Muscle layer of colon (tissue), 2 donors: Measurements from ENCODE around the gene MBP.

Experiments used
- H3K27ac ChIP-seq: one replicate; pipeline ENCODE4 v1.7.0; 2013; ENCODE audit warnings: low read depth, mild to moderate bottlenecking, low read length, moderate library complexity
- H3K27me3 ChIP-seq, 2 donors: one replicate each; pipeline ENCODE4 v1.7.0; 2013; ENCODE audit warnings: low read length in 2 of 2, mild to moderate bottlenecking in 2 of 2; ENCODE audit not compliant: insufficient read depth in 2 of 2, control insufficient read depth in 1 of 2
- H3K36me3 ChIP-seq: one replicate; pipeline ENCODE4 v1.7.0; 2013; ENCODE audit warnings: mild to moderate bottlenecking, low read length; ENCODE audit not compliant: insufficient read depth
- H3K4me1 ChIP-seq: one replicate; pipeline ENCODE4 v1.7.0; 2013; ENCODE audit warnings: mild to moderate bottlenecking, low read length; ENCODE audit not compliant: insufficient read depth
- H3K4me3 ChIP-seq, 2 donors: one replicate each; pipeline ENCODE4 v1.7.0; 2013; ENCODE audit warnings: low read length in 2 of 2, low read depth in 1 of 2, mild to moderate bottlenecking in 1 of 2, moderate library complexity in 1 of 2
- H3K9ac ChIP-seq: one replicate; pipeline ENCODE4 v1.7.0; 2013; ENCODE audit warnings: low read length
- H3K9me3 ChIP-seq: one replicate; pipeline ENCODE4 v1.7.0; 2013; ENCODE audit warnings: mild to moderate bottlenecking, low read length
- donor health status: abdominal sarcoma.
- donor health status: Adenocarcinoma of cecum.

Gene MBP

DNA sequence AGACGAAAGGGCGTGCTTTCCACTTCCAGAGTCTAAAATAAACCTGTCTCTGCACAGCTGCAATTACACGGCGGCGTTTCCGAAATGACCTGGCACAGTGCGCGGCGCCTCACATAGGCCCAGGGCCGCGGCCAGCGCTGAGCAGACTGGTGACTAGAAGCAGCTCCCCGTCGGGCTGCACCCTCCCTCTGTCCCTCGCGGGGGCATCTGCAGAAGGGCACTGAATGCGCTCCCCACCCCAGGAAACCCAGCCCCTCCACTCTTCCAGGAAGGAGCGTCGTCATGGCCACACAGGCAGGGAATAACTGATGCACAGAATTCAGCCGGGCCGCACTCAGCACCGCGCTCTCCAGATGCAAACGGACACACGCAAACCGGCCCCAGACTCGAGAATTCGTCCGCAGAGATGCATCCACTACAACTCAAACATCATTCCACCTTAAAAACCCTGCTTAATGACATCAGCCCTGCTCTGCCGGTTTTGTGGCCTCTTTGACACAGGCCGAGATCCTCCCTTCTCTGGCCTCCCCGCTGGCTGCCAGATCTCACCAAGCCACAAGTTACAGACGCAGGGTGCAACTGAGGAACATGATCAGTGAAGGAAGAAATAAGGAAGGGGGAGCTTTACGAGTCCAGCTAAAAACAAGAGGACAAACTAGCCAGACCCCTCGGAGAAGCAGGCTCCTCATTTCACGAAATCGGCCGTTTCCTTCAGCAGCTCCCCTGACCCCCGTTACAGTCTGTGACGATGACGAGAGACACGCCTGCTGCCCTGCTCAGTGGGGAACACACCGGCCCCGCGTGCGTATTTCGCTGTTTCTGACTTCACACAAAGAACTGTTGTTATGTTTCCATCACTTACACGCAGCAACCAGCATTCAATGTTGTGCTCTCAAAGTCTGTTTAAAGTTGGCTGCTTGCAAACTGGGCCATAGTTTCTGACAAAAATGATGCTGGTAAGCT, 40.2 kb downstream of the MBP start:
- Histone ChIP-seq H3K9ac (no peak overlapping the region), H3K27me3 (no peaks in the 10 kb centered on the region), H3K4me1 (peaks cover 31% of the 10 kb centered on the region), H3K9me3 (no peaks in the 10 kb centered on the region), H3K4me3 (no peak overlapping the region), H3K27ac (no peak overlapping the region), H3K36me3 (no peaks in the 10 kb centered on the region)

DNA sequence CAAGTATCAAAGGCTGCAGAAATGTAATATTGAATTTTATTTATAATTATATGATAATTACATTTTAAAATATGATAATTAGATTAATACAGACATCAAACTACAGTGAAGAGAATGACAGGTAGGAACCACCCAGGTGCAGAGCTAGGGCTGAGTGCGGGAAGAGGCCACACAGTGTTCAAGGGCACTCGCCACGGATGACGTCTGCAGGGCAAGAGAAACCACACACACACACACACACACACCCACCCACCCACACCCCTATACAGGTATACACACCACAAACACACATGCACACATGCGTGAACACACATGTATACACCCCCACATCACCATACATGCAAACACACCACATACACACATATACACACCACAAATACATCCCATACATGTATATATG, 41.2 kb downstream of the MBP start:
- no peak overlapping the region for H3K4me3 ChIP-seq
- no peak overlapping the region for H3K27ac ChIP-seq
- no peak overlapping the region for H3K9ac ChIP-seq
- no peaks in the 10 kb centered on the region for H3K36me3 ChIP-seq
- no peaks in the 10 kb centered on the region for H3K27me3 ChIP-seq
- peaks cover 29% of the 10 kb centered on the region for H3K4me1 ChIP-seq
- H3K9me3 ChIP-seq = no peaks in the 10 kb centered on the region

- Histone ChIP-seq H3K4me3 (no peak overlapping the region), H3K27ac (no peak overlapping the region), H3K4me1 (peaks cover 29% of the 10 kb centered on the region), H3K36me3 (no peaks in the 10 kb centered on the region), H3K9me3 (no peaks in the 10 kb centered on the region), H3K27me3 (no peaks in the 10 kb centered on the region), H3K9ac (no peak overlapping the region)
Measured at GRCh38 chr18:77090546-77091174, 41.9 kb downstream of the MBP start.

DNA sequence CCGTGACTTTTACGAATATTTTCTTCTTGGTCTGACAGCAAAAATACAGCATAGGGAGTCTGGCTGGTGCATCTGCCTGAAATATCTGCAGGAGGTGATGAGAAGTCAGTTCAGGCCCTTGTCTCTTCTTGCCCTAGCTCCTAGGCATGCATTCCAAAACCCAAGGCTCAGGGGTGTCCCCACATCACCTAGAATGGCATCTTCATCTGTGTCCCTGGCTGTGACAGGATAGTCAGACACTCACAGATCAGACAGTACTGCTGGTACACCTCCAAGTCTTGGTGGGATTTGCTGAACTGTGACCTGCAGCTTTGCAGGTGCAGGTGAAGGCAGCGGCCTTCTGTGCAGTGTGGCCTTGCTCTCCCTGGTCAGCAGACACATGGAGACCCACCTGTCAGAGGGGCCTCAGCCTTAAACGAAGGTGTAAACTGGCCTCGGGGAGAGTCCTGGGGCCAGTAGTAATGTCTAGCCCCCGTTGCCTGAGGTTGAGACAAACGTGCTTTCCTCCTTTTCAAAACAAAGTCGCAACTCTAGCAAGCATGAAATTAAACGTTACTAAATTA, 42.8 kb downstream of the MBP start:
- H3K27me3 ChIP-seq = no peaks in the 10 kb centered on the region
- no peaks in the 10 kb centered on the region for H3K36me3 ChIP-seq
- no peak overlapping the region for H3K9ac ChIP-seq
- no peak overlapping the region for H3K4me3 ChIP-seq
- H3K9me3 ChIP-seq = no peaks in the 10 kb centered on the region
- peaks cover 28% of the 10 kb centered on the region for H3K4me1 ChIP-seq
- no peak overlapping the region for H3K27ac ChIP-seq

DNA sequence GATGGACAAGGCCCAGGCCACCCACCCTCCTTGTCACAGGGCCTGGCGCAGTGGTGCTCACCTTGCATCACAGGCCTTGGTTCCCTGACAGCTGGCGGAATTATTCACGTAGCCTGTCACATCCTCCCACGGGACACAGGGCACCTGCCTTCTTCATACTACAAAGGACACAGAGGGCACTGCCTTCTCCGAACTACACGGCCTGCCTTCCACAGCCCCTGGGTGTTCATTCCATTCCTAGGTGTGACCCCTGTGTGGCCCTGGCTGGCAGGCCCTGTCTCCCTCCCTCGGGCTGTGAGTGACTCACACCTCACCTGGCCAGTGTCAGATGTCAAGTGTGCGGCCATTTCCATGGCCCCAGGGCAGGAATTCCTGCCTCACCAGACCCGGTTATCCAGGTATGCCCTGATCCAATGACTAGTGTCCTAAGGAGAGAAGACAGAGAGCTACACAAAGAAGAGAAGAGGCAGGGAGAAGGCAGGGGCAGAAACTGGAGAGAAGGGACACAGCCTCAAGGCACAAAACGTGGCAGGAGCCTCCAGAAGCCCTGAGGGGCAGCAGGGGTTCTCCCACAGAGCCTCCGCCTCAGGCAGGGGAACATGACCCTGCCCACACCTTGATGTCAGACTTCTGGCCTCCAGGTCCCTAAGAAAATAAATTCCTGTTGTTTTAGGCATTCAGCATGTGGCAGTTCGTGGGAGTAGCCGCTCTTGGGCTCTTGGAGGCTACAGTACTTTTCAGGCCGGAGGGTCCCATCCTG, 43.4 kb downstream of the MBP start:
- peaks cover 29% of the 10 kb centered on the region for H3K4me1 ChIP-seq
- no peak overlapping the region for H3K9ac ChIP-seq
- no peak overlapping the region for H3K27ac ChIP-seq
- H3K9me3 ChIP-seq = no peaks in the 10 kb centered on the region
- no peaks in the 10 kb centered on the region for H3K27me3 ChIP-seq
- H3K36me3 ChIP-seq = no peaks in the 10 kb centered on the region
- H3K4me3 ChIP-seq = no peak overlapping the region

DNA sequence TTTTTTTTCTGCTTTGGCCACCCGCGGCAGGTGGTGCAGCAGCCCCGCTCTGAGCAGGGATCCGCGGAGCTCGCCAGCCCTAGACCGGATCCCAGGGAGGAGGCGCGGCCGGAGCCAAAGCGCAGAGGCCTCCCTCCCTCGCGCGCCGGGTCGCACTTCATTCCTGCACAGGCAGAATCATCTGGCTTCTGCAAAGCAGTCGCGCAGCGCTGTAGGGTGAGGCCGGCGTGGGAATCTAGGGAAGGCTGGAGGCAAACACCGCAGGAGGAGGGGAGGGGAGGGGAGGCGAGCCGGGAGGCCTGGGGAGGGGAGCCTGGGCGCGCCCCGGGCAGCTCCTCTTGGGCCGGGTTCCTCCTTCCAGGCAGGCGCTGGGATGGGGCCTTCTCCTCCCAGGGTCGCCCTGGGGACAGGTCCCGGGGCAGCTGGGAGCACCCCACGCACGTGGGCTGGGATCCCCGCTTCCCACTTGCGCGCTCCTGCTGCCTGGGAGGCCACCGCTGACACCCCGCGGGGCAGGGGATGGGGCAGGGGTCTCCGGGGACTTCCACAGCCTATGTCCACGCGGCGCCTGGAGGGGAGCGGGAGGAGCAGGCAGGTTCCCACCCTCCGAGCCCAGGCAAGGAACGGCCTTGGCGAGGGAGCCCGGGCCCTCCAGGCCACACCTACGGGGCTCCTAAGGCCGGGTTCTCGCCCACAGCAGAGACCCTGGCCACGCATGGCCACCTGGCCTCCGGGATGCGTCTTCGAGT, 45.0 kb downstream of the MBP start:
- Histone ChIP-seq H3K4me3 (peak overlapping the region; percentile 29 to 59), H3K36me3 (no peaks in the 10 kb centered on the region), H3K9me3 (no peaks in the 10 kb centered on the region), H3K27ac (peak overlapping the region; percentile 45), H3K27me3 (no peaks in the 10 kb centered on the region), H3K9ac (peak overlapping the region; percentile 49), H3K4me1 (peaks cover 38% of the 10 kb centered on the region)

- H3K9ac ChIP-seq = peak overlapping the region; percentile 49
- peaks cover 39% of the 10 kb centered on the region for H3K4me1 ChIP-seq
- no peaks in the 10 kb centered on the region for H3K27me3 ChIP-seq
- H3K27ac ChIP-seq = peak overlapping the region; percentile 45
- no peaks in the 10 kb centered on the region for H3K9me3 ChIP-seq
- H3K4me3 ChIP-seq = peak overlapping the region; percentile 29 to 59
- no peaks in the 10 kb centered on the region for H3K36me3 ChIP-seq
Measured at GRCh38 chr18:77086656-77087392, 45.8 kb downstream of the MBP start.

DNA sequence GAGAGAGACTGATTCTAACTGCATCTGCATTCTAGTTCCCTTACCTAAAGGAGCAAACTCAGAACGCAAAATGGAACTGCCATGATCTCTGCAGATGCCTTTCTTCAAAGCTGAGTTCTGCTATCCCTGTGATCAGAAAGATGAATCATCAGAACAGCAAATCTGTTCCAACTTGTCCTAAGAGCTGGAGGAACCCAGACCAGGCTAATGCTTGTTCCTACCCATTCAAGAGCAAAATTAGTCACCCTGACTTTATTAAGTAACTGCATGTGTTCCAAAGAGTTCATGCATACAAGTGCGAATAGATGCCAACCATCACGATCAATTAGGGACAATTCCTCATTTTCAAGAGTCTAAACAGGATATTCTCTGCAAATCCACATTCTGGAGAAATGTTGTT, 46.5 kb downstream of the MBP start:
- Histone ChIP-seq H3K4me3 (peak overlapping the region in 1 of 2 donors; percentile 59), H3K4me1 (peaks cover 39% of the 10 kb centered on the region), H3K9ac (no peak overlapping the region), H3K27ac (peak overlapping the region; percentile 0), H3K27me3 (no peaks in the 10 kb centered on the region), H3K9me3 (no peaks in the 10 kb centered on the region), H3K36me3 (no peaks in the 10 kb centered on the region)

GRCh38 chr18:77084688-77085035, 47.9 kb downstream of the MBP start:
- H3K4me3 ChIP-seq = no peak overlapping the region
- no peaks in the 10 kb centered on the region for H3K27me3 ChIP-seq
- no peak overlapping the region for H3K9ac ChIP-seq
- H3K9me3 ChIP-seq = no peaks in the 10 kb centered on the region
- peak overlapping the region; percentile 6 for H3K27ac ChIP-seq
- no peaks in the 10 kb centered on the region for H3K36me3 ChIP-seq
- peaks cover 39% of the 10 kb centered on the region for H3K4me1 ChIP-seq

GRCh38 chr18:77082316-77082955, 50.1 kb downstream of the MBP start:
- Histone ChIP-seq H3K9me3 (no peaks in the 10 kb centered on the region), H3K27me3 (no peaks in the 10 kb centered on the region), H3K9ac (no peak overlapping the region), H3K4me3 (no peak overlapping the region), H3K4me1 (peaks cover 39% of the 10 kb centered on the region), H3K27ac (no peak overlapping the region), H3K36me3 (no peaks in the 10 kb centered on the region)
